Mucosa of gallbladder (tissue), 1 donor: ENCODE measurements around the gene CTSW. TPM values are rescaled to one million over a fixed set of nuclear protein-coding genes. Genes with fewer than 3 reads are reported as not detected.

Experiments used
- DNase-seq: peaks from one replicate; pipeline ENCODE4 v3.0.0-alpha.2; 2020; ENCODE audit warnings: low spot score
- total RNA-seq: library from RNA; stranded (reverse); gene quantifications from one replicate; pipeline ENCODE4 v1.2.1, GENCODE V29; 2021
- donor health status: DM: no; HTN: no; CAD: no.

Gene CTSW
- total RNA-seq, 1 donor from 2014 or later, result 2.7 TPM

- no peak for DNase-seq
These were observed 21.2 kb downstream of the CTSW start for GRCh38 chr11:65900899-65901180.

- no peak for DNase-seq
These were observed 23.4 kb downstream of the CTSW start for GRCh38 chr11:65903068-65903481.

DNA sequence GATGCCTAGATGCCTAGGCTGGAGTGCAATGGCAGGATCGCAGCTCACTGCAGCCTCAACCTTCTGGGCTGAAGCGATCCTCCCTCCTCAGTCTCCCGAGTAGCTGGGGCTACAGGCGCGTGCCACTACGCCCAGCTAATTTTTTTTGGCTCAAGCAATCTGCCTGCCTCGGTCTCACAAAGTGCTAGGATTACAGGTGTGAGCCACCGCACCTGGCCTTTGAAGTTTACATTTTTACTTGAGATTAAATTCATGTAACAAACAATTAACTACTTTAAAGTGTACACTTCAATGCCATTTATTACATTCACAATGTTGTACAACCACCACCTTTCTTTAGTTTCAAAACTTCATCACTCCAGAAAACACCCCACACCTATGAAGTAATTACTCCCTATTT is 24.1 kb downstream of the CTSW start:
- no peak for DNase-seq

GRCh38 chr11:65906602-65907001 is 27.0 kb downstream of the CTSW start:
- no peak for DNase-seq

DNA sequence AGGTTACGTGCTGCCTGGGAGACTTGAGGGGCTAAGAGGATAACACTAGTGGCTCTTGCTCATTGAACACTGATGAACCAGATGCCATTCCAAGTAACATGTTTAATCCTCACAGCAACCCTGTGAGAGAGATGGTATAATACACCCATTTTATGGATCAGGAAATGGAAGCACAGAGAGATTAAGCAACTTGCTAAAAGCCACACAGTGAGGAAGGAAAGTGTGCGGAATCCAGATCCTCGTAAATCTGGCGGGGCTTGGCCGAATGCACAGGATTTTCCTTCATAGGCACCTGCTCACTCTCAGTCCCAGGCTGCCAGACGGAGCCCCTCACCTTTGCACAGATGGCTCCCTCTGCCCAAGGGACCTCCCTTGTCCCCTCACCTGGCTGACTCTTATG is 28.2 kb downstream of the CTSW start:
- DNase-seq, result no peak

- DNase-seq, result no peak
These were observed 32.3 kb downstream of the CTSW start for GRCh38 chr11:65911682-65912568.

DNA sequence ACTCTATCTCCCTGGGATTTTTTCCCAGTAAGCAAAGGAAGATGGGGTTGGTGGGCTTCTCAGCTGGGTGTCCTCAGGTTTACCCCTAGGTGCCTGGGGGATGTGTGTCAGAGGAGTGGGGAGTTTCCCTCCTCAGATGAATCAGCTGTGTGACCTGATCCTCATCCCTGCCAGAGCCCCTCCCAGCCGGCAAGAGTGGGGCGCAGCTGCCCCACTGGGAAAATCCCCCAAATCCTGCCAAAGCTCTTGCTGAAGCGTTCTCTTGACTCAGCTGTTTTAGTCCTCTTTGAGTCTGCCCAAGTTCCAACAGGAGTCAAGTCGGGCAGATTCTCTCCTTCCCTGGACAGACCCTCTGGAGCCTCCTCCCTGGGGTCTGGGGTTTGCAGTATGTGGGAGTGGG is 33.2 kb downstream of the CTSW start:
- no peak for DNase-seq

DNA sequence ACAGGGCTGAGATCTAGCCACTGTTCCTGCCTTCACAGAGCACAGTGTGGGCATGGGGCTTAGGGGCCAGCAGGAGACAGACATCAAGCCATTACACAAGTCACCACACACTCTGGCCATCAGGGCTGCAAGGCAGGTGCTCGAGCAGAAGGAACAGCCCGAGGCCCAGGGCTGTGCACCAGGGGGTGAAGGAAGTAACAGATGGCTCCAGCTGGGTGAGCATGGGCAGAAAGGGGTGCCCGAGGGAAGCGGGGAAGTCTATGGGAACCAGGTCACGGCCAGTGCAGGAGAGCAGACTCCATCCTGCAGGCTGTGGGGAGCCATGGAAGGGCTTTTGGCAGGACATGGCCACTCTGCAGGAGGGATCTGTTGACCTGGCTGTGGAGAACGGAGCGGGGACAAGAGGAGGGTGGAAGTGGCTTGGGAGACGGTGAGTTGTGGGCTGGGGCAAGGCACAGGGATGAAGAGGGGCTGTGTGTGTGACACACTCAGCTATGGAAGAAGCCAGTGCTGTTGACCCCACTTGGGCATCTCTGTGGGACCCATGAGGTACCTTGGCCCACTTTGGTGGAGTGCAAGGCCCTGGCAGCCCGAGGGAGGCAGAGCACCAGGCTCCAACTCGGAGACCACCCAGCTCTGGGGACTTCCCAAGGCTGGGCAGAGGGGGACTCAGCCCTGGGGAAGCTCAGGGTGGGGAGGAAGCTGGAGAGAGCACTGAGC is 35.6 kb downstream of the CTSW start:
- no peak for DNase-seq

GRCh38 chr11:65915821-65916251 is 36.2 kb downstream of the CTSW start:
- DNase-seq, result peak; percentile 72

DNA sequence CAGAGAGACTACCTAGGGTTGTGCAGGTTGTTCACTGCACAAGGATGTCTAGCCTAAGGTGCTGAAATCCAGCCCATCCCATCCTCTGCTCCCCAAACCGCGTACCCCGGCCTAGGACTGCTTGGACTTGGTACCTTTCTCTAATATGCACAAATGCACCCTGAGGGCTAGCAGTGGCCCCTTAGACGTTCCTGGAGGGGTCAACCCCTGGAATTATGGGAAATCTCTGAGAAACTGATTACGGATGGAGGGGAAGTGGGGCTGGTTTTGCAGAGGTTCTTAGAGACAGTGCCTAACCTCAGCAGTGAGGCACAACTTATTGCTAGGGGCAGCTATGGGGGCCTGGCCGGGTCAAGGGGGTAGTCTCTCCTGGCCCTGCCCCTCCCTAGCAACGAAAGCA is 36.8 kb downstream of the CTSW start:
- DNase-seq, result no peak

DNA sequence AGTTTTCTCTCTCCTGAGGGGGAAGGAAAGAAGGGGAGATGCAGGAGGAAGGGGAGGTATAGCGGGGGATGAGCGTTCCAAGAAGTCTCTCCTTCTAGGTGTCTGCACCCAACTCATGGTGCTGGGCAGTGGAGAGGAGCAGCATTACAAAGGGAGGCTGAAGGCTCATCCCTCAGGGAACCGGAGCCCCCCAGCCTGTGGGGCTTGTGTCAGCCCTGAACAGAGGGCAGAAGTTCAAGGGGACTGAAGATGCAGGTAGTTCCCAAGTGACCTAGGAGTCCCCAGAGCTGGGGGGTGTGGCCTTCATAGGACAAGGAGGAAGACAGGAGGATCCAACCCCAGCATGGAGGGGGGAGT is 37.4 kb downstream of the CTSW start:
- DNase-seq, result no peak

DNA sequence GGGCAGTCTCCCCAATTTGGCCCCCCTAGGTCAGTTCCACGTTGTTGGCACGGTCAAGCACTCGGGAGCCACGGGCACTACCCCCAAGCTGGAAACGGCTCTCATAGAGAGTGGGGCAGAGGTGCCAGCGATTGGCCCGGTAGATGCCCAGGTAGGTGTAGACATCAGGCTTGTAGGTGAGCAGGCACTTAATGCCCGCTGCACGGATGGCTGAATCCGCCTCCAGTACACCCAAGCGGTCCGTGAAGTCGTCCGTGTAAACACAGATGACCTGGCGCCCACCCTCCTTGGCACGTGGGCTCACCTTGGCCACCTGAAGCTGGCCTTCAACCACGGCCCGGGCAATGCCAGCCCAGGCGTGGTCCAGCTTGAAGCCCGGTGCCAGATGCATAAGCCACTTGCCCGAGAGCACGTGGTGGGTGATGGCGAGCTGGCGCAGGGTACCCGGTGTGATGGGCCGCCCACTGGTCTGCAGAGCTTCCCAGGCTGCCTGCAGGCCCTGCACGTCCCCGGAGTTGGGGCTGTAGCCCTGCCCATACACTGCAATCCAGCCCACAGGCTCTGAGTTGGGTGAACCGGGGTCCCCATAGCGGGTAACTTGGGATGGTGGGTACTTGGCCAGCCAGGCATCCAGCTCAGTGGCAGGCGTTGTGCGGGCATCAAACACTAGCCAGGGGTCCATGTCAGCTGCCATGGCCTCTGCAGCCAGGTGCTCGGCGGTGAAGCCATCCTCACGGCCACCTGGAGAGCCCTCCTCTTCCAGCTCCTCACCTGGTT is 38.0 kb downstream of the CTSW start:
- DNase-seq, result no peak

DNA sequence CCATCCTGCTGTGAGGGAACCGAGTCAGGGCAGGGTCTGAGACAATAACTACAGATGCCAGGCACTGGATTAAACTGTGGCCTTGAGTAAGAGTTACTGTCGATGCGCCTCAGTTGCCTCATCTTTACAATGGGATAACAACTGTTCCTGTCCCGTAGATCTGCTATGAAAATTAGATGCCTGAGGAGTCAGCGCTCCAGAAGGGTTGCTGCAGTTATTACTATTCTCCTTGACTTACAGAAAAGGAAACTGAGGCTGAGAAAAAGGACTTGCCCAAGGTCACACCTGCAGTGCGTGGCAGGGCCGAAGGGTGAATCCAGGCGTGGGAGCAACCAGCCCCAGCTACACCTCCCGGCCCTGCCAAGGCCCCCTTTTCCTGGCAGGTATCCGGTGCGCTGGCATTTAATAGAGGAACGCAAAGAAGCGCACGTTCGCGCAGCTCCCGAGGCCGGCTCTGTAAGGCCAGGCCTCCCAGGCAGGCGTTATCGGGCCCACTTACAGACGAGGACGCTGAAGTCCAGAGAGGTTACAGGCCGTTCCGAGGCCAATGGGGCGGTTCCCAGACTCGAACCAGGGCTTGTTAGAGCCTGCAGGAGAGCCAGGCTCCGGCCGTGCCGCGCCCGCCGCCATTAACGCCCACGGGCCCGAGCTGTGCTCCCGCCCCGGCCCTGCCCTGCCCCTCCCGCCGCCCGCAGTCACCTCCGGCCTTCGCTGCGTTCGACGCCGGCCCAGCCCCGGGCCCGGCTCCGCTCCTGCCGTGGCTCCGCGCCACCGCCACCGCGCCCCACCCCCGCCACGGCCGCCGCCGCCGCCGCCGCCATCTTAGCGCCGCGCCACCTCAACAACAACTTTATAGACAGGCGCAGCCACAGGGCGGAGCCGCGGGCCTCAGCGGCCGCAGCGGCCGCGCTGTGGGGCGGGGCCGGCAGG is 38.8 kb downstream of the CTSW start, which contains the start of gene C11orf68:
Gene C11orf68, minus strand, starts transcription at position 852 of the 930 bp plus-strand sequence. Its CDS starts 31 bp downstream, at position 821.
- no peak for DNase-seq

GRCh38 chr11:65919141-65919572 is 39.5 kb downstream of the CTSW start, which contains the start of gene DRAP1:
Gene DRAP1 (plus strand): TSS chr11:65919426. CDS start chr11:65919502, 76 bp downstream.
- DNase-seq, result peak; percentile 99

GRCh38 chr11:65919573-65920371 is 40.1 kb downstream of the CTSW start:
- peak; percentile 39 for DNase-seq

DNA sequence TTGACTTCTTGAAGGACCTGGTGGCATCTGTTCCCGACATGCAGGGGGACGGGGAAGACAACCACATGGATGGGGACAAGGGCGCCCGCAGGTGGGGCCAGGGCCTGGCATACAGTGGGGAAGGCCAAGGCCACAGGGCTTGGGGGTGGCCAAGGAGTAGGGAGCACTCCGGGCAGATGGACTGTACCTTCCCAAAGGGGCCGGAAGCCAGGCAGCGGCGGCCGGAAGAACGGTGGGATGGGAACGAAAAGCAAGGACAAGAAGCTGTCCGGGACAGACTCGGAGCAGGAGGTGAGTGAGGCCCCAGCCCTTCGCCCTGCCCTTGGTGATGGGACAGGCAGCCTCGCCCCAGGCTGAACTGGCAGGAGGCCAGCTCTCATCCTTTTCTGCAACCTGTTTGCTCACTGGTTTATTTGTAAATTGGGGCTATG is 40.8 kb downstream of the CTSW start:
- DNase-seq, result no peak

DNA sequence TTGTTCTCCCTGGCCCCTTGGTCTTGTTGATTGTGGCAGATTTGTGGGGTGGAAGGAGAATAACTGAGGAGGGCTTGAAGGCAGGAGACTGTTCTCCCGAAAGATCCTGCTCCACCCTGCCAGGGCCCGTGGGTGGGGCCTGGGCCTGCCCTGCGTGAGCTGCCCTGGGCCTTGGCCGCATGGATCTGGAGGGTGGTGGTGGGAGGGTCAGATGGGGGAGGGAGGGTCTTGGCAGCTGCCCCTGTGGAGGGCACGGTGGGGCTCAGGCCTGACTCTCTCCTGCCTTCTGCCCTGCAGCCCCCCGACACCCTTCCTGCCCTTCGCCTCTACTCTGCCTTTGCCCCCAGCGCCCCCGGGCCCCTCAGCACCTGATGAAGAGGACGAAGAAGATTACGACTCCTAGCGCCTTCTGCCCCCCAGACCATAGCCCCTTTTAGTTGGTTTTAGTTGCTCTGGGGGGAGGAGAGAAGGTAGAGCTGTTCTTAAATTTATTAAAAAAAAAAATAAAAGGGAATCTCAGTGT is 41.5 kb downstream of the CTSW start:
- no peak for DNase-seq

DNA sequence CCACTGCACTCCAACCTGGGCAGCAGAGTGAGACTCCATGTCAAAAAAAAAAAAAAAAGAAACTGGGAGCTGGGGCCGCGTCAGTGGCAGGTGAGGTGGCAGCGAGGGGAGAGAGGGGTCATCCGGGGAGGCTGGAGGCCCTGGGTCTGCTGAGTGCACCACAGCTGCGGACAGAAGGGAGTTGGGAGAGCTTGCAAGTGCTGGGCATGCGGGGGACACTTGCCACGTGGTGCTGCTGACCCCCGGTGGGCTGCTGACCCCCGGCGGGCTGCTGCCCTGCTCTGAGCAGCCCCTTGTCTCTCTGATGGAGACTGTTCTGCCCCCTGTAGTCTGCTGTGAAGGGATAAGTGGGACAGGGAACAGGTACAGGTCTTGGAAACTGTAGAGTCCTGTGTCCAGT is 42.2 kb downstream of the CTSW start:
- no peak for DNase-seq

GRCh38 chr11:65922565-65922964 is 42.9 kb downstream of the CTSW start:
- DNase-seq, result no peak

DNA sequence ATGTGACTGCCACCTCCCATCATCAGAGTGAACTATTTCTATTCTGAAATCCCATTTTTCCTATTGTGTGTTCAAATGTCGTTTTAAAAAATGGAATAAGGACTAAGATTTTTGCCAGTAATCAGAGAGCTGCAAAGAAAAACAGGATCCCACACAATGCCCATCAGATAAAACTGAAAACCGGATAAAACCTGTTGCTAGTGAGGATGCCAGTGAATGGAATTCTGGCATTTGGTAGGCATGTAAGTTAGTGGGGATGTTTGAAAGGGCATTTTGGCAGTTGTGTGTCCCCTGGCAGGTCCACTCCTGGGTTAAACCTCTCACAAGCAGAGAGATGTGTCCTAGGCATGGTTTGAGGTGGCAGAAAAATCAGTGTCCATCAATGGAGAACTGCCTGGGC is 45.8 kb downstream of the CTSW start:
- no peak for DNase-seq
